ENCODE results near the gene ZNF592.

- TF ChIP-seq CTCF (IDR thresholded peaks at IDR 0.05) (no peak), POLR2A (IDR thresholded peaks at IDR 0.05) (no peak)
Observed at GRCh38 chr15:84804005-84804900, 55.9 kb downstream of the ZNF592 start.
